Measurements from ENCODE around the gene GLYATL3.

The GLYATL3 gene

DNA sequence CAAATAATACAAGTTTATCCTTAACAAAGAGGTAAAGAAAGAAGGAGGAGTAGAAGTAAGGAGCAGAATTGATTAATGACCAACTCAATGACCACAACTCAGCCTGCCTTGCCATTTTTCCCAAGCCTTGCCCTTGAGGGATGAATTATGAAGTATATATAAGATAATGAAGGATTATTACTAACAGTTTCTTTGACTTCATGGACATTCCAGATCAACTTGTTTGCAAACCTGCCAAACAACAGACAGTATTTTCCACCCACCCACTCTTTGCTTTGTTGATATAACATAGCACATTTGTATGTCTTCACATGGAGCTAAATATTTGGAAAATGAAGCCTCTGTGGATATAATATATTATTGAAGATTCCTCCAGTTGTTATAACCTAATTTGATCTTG is 40.9 kb downstream of the GLYATL3 start:
- TF ChIP-seq, protein P1, sequence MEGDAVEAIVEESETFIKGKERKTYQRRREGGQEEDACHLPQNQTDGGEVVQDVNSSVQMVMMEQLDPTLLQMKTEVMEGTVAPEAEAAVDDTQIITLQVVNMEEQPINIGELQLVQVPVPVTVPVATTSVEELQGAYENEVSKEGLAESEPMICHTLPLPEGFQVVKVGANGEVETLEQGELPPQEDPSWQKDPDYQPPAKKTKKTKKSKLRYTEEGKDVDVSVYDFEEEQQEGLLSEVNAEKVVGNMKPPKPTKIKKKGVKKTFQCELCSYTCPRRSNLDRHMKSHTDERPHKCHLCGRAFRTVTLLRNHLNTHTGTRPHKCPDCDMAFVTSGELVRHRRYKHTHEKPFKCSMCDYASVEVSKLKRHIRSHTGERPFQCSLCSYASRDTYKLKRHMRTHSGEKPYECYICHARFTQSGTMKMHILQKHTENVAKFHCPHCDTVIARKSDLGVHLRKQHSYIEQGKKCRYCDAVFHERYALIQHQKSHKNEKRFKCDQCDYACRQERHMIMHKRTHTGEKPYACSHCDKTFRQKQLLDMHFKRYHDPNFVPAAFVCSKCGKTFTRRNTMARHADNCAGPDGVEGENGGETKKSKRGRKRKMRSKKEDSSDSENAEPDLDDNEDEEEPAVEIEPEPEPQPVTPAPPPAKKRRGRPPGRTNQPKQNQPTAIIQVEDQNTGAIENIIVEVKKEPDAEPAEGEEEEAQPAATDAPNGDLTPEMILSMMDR (IDR thresholded peaks at IDR 0.05; ENCODE audit: low read depth, low read length) = no peak
- H3K4me3 ChIP-seq (ENCODE audit: low read depth, low read length) = no peak overlapping the region

GRCh38 chr6:49541210-49541724 is 41.5 kb downstream of the GLYATL3 start:
- no peak overlapping the region for H3K4me3 ChIP-seq (ENCODE audit: low read depth, low read length)
- TF ChIP-seq, protein P1 (IDR thresholded peaks at IDR 0.05; ENCODE audit: low read depth, low read length) = no peak

DNA sequence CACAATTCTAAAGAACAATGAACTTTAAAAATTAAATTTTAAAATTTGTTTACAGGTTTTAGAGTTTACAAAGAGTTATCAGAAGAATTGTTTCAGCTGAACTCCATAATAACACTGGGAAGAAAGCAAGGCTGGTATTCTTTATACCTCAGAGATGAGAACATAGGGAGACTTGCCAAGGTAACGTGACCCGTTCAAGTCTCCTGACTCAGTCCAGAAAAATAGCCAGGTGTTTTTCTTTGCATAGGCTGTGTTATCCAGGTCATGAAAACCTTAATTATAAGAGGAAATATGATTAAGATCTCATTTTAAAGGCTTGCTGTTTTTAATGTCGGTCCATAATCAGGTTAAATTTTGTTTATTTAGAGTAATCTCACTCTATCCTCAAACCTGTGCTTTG is 42.2 kb downstream of the GLYATL3 start:
- TF ChIP-seq, protein P1 (IDR thresholded peaks at IDR 0.05; ENCODE audit: low read depth, low read length) = no peak
- H3K4me3 ChIP-seq (ENCODE audit: low read depth, low read length) = no peak overlapping the region

GRCh38 chr6:49543087-49543858 is 43.5 kb downstream of the GLYATL3 start:
- TF ChIP-seq, protein P1 (IDR thresholded peaks at IDR 0.05; ENCODE audit: low read depth, low read length) = no peak
- H3K4me3 ChIP-seq (ENCODE audit: low read depth, low read length) = no peak overlapping the region

DNA sequence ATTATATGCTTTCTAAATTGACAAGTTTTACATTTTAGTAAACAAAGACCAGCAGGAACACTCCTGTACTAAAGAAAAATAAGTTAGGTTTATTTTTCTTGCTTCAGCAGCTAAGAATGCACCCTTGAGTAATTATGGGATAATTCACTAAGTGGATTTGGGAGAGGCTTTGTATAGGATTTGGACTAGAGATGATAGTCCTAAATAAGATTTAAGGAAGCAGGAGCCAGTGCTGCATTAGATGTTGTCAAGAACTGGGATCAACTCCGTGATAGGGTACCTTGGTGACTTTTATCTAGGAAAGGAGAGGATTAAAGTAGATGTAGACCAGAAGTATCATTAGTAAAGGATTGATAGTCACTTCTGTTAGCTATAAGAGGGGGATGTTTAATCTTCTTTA is 46.6 kb downstream of the GLYATL3 start:
- no peak overlapping the region for H3K4me3 ChIP-seq (ENCODE audit: low read depth, low read length)
- TF ChIP-seq, protein P1 (IDR thresholded peaks at IDR 0.05; ENCODE audit: low read depth, low read length) = no peak

DNA sequence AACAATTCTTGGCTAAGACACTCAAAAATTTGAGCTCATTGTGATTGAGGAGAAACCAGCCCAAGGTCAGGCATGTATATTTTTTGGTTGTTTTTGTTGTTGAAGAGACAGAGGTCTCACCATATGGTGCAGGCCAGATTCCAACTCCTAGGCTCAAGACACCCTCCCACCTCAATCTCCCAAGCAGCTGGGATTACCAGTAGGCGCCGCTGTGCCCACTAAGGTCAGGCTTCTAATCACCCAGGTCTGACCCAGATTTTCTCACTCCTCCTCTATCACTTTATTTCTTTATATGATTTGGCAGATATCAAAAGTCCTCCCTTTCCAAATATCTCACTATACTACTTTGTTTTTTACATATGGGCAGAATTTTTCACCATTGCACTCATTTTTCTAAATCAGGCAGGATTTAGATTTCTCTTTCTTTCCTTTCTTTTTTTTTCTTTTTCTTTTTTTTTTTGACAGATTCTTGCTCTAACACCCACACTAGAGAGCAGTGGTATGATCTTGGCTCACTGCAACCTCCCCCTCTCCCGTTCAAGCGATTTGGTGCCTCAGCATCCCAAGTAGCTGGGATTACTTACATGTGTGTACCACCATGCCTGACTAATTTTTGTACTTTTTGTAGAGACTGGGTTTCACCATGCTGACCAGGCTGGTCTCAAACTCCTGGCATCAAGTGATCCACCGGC is 49.0 kb downstream of the GLYATL3 start:
- TF ChIP-seq, protein P1 (IDR thresholded peaks at IDR 0.05; ENCODE audit: low read depth, low read length) = no peak
- H3K4me3 ChIP-seq (ENCODE audit: low read depth, low read length) = no peak overlapping the region

Measured in WI38 (cell line).